Astrocyte (in vitro differentiated cells and primary cell): ENCODE results near the gene SNAP25.

Source experiments
- EZH2 ChIP-seq: IDR thresholded peaks from 2 replicates; pipeline ENCODE4 v1.6.1; 2012; ENCODE audit warnings: mild to moderate bottlenecking, low read length, inconsistent platforms; ENCODE audit not compliant: insufficient read depth
- TF ChIP-seq, protein P1 (sequence below): IDR thresholded peaks from 2 replicates; pipeline ENCODE4 v1.5.1; 2011; ENCODE audit warnings: low read depth, mild to moderate bottlenecking, inconsistent platforms, low read length, moderate library complexity; ENCODE audit not compliant: insufficient read depth

DNA sequence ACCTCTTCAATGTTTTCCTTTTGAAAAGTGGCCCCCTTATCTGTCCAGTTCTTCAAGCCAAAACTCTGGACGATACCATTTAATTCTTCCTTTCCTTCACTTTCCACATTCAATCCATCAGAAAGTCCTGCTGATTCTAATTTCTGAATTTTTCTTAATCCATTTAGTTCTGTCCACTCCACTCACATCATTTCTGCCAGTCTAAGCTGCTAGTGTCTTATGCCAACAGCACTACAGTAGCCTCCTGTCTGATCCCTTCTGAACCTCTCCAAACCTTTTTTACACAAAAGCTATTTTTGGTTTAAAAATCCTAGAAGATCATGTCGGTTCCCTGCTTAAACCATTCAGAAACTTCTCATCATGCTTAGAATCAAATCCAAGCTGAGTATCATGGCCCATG is 24.5 kb upstream of the SNAP25 start:
- TF ChIP-seq, protein P1, sequence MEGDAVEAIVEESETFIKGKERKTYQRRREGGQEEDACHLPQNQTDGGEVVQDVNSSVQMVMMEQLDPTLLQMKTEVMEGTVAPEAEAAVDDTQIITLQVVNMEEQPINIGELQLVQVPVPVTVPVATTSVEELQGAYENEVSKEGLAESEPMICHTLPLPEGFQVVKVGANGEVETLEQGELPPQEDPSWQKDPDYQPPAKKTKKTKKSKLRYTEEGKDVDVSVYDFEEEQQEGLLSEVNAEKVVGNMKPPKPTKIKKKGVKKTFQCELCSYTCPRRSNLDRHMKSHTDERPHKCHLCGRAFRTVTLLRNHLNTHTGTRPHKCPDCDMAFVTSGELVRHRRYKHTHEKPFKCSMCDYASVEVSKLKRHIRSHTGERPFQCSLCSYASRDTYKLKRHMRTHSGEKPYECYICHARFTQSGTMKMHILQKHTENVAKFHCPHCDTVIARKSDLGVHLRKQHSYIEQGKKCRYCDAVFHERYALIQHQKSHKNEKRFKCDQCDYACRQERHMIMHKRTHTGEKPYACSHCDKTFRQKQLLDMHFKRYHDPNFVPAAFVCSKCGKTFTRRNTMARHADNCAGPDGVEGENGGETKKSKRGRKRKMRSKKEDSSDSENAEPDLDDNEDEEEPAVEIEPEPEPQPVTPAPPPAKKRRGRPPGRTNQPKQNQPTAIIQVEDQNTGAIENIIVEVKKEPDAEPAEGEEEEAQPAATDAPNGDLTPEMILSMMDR = no peak
- TF ChIP-seq EZH2 = no peak
